Ectodermal cell (in vitro differentiated cells): Measurements from ENCODE around the gene NCBP2L. TPM values are rescaled to one million over a fixed set of nuclear protein-coding genes. Genes with fewer than 3 reads are reported as not detected.

Source experiments
- H3K27ac ChIP-seq: 2 replicates; pipeline ENCODE4 v1.7.0; 2013; ENCODE audit warnings: mild to moderate bottlenecking, low read depth, low read length; ENCODE audit not compliant: insufficient read depth, poor library complexity, severe bottlenecking
- H3K27me3 ChIP-seq: 2 replicates; pipeline ENCODE4 v1.7.0; 2013; ENCODE audit warnings: mild to moderate bottlenecking, low read length; ENCODE audit not compliant: insufficient read depth, control insufficient read depth, poor library complexity, severe bottlenecking
- H3K36me3 ChIP-seq: one replicate; pipeline ENCODE4 v1.7.0; 2013; ENCODE audit warnings: low read length; ENCODE audit not compliant: control insufficient read depth, insufficient read depth
- H3K4me1 ChIP-seq: one replicate; pipeline ENCODE4 v1.7.0; 2013; ENCODE audit warnings: low read length; ENCODE audit not compliant: control insufficient read depth, insufficient read depth
- H3K4me3 ChIP-seq: 2 replicates; pipeline ENCODE4 v1.7.0; 2013; ENCODE audit warnings: low read depth, low read length, control low read depth; ENCODE audit not compliant: insufficient read depth
- H3K9me3 ChIP-seq: 2 replicates; pipeline ENCODE4 v1.7.0; 2013; ENCODE audit warnings: mild to moderate bottlenecking, low read length, moderate library complexity; ENCODE audit not compliant: control insufficient read depth
- WGBS, 2 experiments: methylation state at CpG; one replicate each; pipeline ENCODE4 v1.1.7; 2013; ENCODE audit warnings: missing lambda C conversion rate in 2 of 2; 5-methylcytosine and 5-hydroxymethylcytosine counted together
- polyA plus RNA-seq, 4 experiments: library from polyadenylated mRNA; stranded (reverse); fragments of 50-300 nt; gene quantifications; one replicate each; pipeline ENCODE4 v1.2.3, GENCODE V29; 2013

NCBP2L gene
- polyA plus RNA-seq (2013, experiment 1 of 4), result not detected
- not detected for polyA plus RNA-seq (2013, experiment 2 of 4)
- not detected for polyA plus RNA-seq (2013, experiment 3 of 4)
- polyA plus RNA-seq (2013, experiment 4 of 4), result not detected

DNA sequence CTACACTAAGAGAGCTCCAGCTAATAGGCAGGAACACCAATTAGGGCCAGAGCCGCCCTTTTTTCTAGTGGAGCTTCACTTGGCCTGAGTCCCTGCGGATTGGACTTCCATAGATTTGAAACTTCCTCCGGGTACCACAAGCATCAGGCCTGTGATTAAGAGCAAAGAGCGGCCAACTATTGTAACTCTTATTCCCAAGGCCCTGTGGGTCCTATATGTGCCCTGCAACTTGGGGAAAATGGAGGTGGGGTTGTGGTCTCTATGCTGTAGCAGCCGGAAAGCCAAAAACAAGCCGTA, at the start of gene NCBP2L:
Gene NCBP2L, plus strand, starts transcription at position 198 of the 297 bp plus-strand sequence. CDS start 16,488 bp downstream, outside the sequence.
- no peak within 1 kb of the TSS for H3K27ac ChIP-seq
- H3K4me1 ChIP-seq, result no peaks in the 10 kb centered on the region
- H3K4me3 ChIP-seq, result no peak within 1 kb of the TSS
- no peaks in the 10 kb centered on the region for H3K36me3 ChIP-seq
- WGBS, 2 experiments, result 81 to 88% methylated on average over 5 to 6 of the region's 6 CpGs
- H3K9me3 ChIP-seq, result no peaks in the 10 kb centered on the region
- H3K27me3 ChIP-seq, result peaks cover 39% of the 10 kb centered on the region

- Histone ChIP-seq H3K27ac (no peak overlapping the region), H3K27me3 (no peaks in the 10 kb centered on the region), H3K4me3 (no peak overlapping the region), H3K36me3 (no peaks in the 10 kb centered on the region), H3K4me1 (peaks cover 6% of the 10 kb centered on the region), H3K9me3 (no peaks in the 10 kb centered on the region)
- 92 to 94% methylated on average over 4 of the region's 4 CpGs for WGBS, 2 experiments
These were observed 49.0 kb upstream of the NCBP2L start for GRCh38 chrX:107728371-107729099.

DNA sequence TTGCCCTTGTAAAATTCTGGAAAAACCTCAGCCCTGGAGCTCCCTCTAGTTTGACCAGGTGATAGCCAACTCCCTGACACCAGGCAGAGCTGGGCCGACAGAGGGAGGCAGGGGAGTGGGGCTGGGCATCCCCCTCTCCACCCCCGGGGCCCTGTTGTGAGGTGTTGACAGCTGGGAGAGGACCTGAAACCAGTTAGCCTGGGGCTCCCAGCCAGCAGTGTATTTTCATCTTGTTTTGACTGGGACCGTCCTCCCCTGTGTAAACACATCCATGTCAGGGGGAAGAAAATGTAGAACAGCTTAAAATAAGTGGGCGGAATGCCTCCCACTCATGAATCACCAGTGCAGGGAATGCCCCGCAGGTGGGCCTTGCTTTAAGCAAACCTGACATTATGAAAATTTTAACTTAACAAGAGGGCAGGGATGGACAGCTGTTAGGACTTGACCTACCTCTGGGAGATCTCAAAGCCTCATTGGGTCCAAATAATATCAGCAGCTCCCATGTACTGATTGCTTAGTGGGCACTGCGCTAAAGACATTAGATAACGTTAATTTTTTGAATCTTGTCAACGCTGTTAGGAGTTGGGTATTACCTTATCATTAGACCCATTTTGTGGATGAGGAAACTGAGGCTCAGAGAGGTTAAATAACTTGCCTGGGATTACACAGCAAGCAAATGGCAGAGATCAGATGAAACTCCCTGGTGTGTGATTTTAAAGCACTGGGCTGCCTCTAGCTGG, 47.8 kb upstream of the NCBP2L start:
- 69 to 70% methylated on average over 7 to 8 of the region's 8 CpGs for WGBS, 2 experiments
- no peaks in the 10 kb centered on the region for H3K9me3 ChIP-seq
- no peaks in the 10 kb centered on the region for H3K27me3 ChIP-seq
- no peak overlapping the region for H3K27ac ChIP-seq
- peaks cover 6% of the 10 kb centered on the region for H3K4me1 ChIP-seq
- no peak overlapping the region for H3K4me3 ChIP-seq
- H3K36me3 ChIP-seq, result no peaks in the 10 kb centered on the region

DNA sequence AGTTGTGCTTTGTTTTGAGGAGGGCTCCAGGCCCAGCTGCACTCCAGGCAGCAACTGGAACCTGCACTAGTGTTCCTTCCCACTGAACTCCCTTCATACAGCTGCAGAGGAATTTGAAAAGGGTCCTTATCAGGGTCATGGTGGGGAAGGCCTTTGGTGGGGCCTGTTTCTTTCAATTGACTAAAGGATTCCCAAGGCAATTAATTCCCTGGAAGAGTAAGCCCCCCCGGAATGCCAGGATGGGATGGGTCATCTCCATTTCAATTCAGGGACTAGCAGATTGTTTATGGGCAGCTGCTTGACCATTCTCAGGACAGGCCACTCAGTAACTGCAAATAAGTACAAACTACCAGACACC, 47.3 kb upstream of the NCBP2L start:
- H3K27ac ChIP-seq, result no peak overlapping the region
- H3K9me3 ChIP-seq, result no peaks in the 10 kb centered on the region
- H3K36me3 ChIP-seq, result no peaks in the 10 kb centered on the region
- H3K4me1 ChIP-seq, result peaks cover 6% of the 10 kb centered on the region
- 30 to 31% methylated on average over 1 of the region's 1 CpG for WGBS, 2 experiments
- no peak overlapping the region for H3K4me3 ChIP-seq
- no peaks in the 10 kb centered on the region for H3K27me3 ChIP-seq

DNA sequence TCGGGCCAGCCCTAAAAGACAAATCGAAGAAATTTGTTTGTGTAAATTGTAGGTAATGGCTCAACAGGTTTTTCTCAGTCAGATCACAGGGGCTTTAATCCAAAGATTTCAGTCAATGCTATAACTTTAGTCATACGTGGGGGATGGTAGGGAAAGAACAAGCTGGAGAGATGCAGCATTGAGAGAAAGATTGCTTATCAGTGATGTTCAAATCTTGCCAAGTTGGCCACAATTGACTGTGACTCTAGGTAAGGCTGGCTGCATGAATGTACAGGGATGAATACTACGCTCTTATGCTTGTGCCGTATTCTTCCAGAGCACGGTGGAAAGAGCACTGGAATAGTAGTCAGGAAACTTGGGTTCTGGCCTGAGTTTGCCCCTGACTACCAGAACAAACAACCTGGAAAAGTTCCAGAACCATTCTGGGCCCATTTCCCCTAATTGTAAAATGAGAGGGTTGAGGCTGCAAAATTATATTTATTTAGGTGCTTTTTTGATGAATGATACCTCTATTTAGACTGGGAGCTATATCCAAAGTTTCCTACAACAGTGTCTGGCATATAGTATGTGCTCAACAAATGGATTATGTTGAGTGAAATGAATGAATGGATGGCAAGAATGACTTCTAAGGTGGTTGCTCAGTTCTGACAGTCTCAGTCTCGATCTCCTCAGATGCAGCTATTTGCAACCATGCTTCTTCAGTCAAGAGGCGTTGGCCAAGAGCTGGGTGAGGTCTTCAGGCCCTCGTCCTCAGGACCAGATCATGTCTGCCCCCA, 46.4 kb upstream of the NCBP2L start:
- 76 to 81% methylated on average over 8 to 9 of the region's 9 CpGs for WGBS, 2 experiments
- no peaks in the 10 kb centered on the region for H3K36me3 ChIP-seq
- H3K27me3 ChIP-seq, result no peaks in the 10 kb centered on the region
- peaks cover 6% of the 10 kb centered on the region for H3K4me1 ChIP-seq
- H3K27ac ChIP-seq, result no peak overlapping the region
- no peak overlapping the region for H3K4me3 ChIP-seq
- no peaks in the 10 kb centered on the region for H3K9me3 ChIP-seq

GRCh38 chrX:107731831-107732502, 45.6 kb upstream of the NCBP2L start:
- 29 to 40% methylated on average over 7 of the region's 7 CpGs for WGBS, 2 experiments
- Histone ChIP-seq H3K9me3 (no peaks in the 10 kb centered on the region), H3K4me1 (peaks cover 6% of the 10 kb centered on the region), H3K27me3 (no peaks in the 10 kb centered on the region), H3K4me3 (no peak overlapping the region), H3K27ac (no peak overlapping the region), H3K36me3 (no peaks in the 10 kb centered on the region)

- H3K9me3 ChIP-seq, result no peaks in the 10 kb centered on the region
- 85 to 96% methylated on average over 4 of the region's 4 CpGs for WGBS, 2 experiments
These were observed 43.8 kb upstream of the NCBP2L start for GRCh38 chrX:107733686-107734085.

DNA sequence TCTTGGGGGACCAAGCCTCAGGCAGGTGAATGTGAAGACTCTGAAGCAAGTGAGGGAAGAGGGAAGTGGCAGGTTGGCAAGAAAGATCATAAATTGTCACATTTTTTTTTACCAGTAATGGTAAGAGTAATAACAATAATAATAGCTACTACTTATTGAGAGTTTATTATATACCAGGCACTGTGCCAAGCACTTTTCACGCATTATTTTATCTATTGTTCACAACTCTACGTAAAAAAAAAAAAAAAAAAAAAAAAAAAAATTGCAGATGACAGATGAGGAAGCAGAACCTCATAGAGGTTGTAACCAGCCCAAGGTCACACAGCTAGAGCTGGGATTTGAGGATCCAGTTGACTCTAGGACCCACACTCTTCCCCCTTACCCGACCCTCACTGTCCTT, 42.9 kb upstream of the NCBP2L start:
- H3K27ac ChIP-seq, result no peak overlapping the region
- no peaks in the 10 kb centered on the region for H3K36me3 ChIP-seq
- H3K9me3 ChIP-seq, result no peaks in the 10 kb centered on the region
- H3K4me1 ChIP-seq, result peaks cover under 1% of the 10 kb centered on the region
- no peak overlapping the region for H3K4me3 ChIP-seq
- H3K27me3 ChIP-seq, result no peaks in the 10 kb centered on the region
- 94 to 100% methylated on average over 1 of the region's 3 CpGs for WGBS, 2 experiments

More at GRCh38 chrX:107733686-107734085, 43.8 kb upstream of the NCBP2L start:
- no peaks in the 10 kb centered on the region for H3K36me3 ChIP-seq
- H3K4me3 ChIP-seq, result no peak overlapping the region
- no peaks in the 10 kb centered on the region for H3K27me3 ChIP-seq
- H3K27ac ChIP-seq, result no peak overlapping the region
- H3K4me1 ChIP-seq, result peaks cover 6% of the 10 kb centered on the region

- no peaks in the 10 kb centered on the region for H3K36me3 ChIP-seq
- no peaks in the 10 kb centered on the region for H3K4me1 ChIP-seq
- H3K9me3 ChIP-seq, result no peaks in the 10 kb centered on the region
- H3K27ac ChIP-seq, result no peak overlapping the region
- no peak overlapping the region for H3K4me3 ChIP-seq
- H3K27me3 ChIP-seq, result no peaks in the 10 kb centered on the region
- WGBS, 2 experiments, result 38 to 48% methylated on average over 6 to 8 of the region's 8 CpGs
These were observed 40.6 kb upstream of the NCBP2L start for GRCh38 chrX:107736781-107737531.
